ENCODE results near the gene VEGFA.

The VEGFA gene

GRCh38 chr6:43825187-43826115, 55.4 kb downstream of the VEGFA start:
- TF ChIP-seq CTCF (conservative IDR thresholded peaks at IDR 0.05) = no peak

GRCh38 chr6:43826730-43827129, 56.7 kb downstream of the VEGFA start:
- no peak overlapping the region for H3K27ac ChIP-seq
- TF ChIP-seq CTCF (conservative IDR thresholded peaks at IDR 0.05) = no peak

More at GRCh38 chr6:43825187-43826115, 55.4 kb downstream of the VEGFA start:
- H3K27ac ChIP-seq = no peak overlapping the region

GRCh38 chr6:43827898-43828297, 57.9 kb downstream of the VEGFA start:
- TF ChIP-seq CTCF (conservative IDR thresholded peaks at IDR 0.05) = no peak
- no peak overlapping the region for H3K27ac ChIP-seq

GRCh38 chr6:43828711-43829110, 58.7 kb downstream of the VEGFA start:
- no peak for TF ChIP-seq CTCF (conservative IDR thresholded peaks at IDR 0.05)
- H3K27ac ChIP-seq = no peak overlapping the region

- no peak overlapping the region for H3K27ac ChIP-seq
These were observed 59.5 kb downstream of the VEGFA start for GRCh38 chr6:43829470-43829869.

GRCh38 chr6:43830775-43831174, 60.8 kb downstream of the VEGFA start:
- no peak overlapping the region for H3K27ac ChIP-seq
- TF ChIP-seq CTCF (conservative IDR thresholded peaks at IDR 0.05) = no peak

More at GRCh38 chr6:43829470-43829869, 59.5 kb downstream of the VEGFA start:
- TF ChIP-seq CTCF (conservative IDR thresholded peaks at IDR 0.05) = no peak

GRCh38 chr6:43831191-43831590, 61.2 kb downstream of the VEGFA start:
- H3K27ac ChIP-seq = no peak overlapping the region
- TF ChIP-seq CTCF (conservative IDR thresholded peaks at IDR 0.05) = no peak
